PC-3 (cell line): ENCODE measurements around the gene MAMLD1. TPM values are rescaled to one million over a fixed set of nuclear protein-coding genes. Genes with fewer than 3 reads are reported as not detected.

ENCODE experiments used
- ATAC-seq: fragments of 200-7000 bp; cut with Tn5 transposase; 2 replicates; pipeline ENCODE4 v1.9.1; 2020; ENCODE audit warnings: mild to moderate bottlenecking, moderate library complexity
- BruUV-seq: library from RNA; stranded (reverse); fragments of 400-500 nt; replicated peaks from 2 replicates; lab custom pipeline; 2021; lab: Mats Ljungman, UMichigan
- CTCF ChIA-PET: fragments of 300-600 bp; sonication (Branson Sonifier 250); formaldehyde crosslinking; loops from one replicate; lab custom pipeline; 2022; ENCODE audit warnings: antibody characterized with exemption; lab: Charles Lee
- POLR2A ChIA-PET: fragments of 300-600 bp; sonication (Branson Sonifier 250); formaldehyde crosslinking; loops from one replicate; lab custom pipeline; 2022; ENCODE audit warnings: antibody characterized with exemption; ENCODE audit not compliant: unreplicated experiment; lab: Charles Lee
- DNase-seq: peaks from one replicate; pipeline ENCODE4 v3.0.0-alpha.2; 2015
- H2AFZ ChIP-seq: fragments of 300-600 bp; sonication (generic); 2 replicates; pipeline ENCODE4 v1.6.0; 2016; ENCODE audit warnings: antibody characterized with exemption, low read length
- H3F3A ChIP-seq: fragments of 300-600 bp; sonication (generic); one replicate; pipeline ENCODE4 v1.6.0; 2017; ENCODE audit warnings: antibody characterized with exemption, low read length, control low read depth, mild to moderate bottlenecking; ENCODE audit not compliant: unreplicated experiment
- H3K27ac ChIP-seq: fragments of 300-600 bp; sonication (generic); 2 replicates; pipeline ENCODE4 v1.5.1; 2016; ENCODE audit warnings: mild to moderate bottlenecking, low read length
- H3K27me3 ChIP-seq: fragments of 300-600 bp; sonication (generic); 2 replicates; pipeline ENCODE4 v1.6.1; 2016; ENCODE audit warnings: low read length, mixed read lengths
- H3K36me3 ChIP-seq: fragments of 300-600 bp; sonication (generic); 2 replicates; pipeline ENCODE4 v1.6.1; 2016; ENCODE audit warnings: low read depth, mixed run types, low read length, mixed read lengths
- H3K4me1 ChIP-seq: fragments of 300-600 bp; sonication (generic); 2 replicates; pipeline ENCODE4 v1.5.1; 2016; ENCODE audit warnings: low read length; ENCODE audit not compliant: insufficient read depth
- H3K4me2 ChIP-seq: fragments of 300-600 bp; sonication (generic); 2 replicates; pipeline ENCODE4 v1.6.0; 2016; ENCODE audit warnings: low read length
- H3K4me3 ChIP-seq: fragments of 300-600 bp; sonication (generic); 2 replicates; pipeline ENCODE4 v1.5.1; 2016; ENCODE audit warnings: mild to moderate bottlenecking, low read length, mixed read lengths
- H3K79me2 ChIP-seq: fragments of 300-600 bp; sonication (generic); 2 replicates; pipeline ENCODE4 v1.6.1; 2017; ENCODE audit warnings: low read length, mixed read lengths
- H3K9ac ChIP-seq: fragments of 300-600 bp; sonication (generic); 2 replicates; pipeline ENCODE4 v1.6.0; 2016; ENCODE audit warnings: mild to moderate bottlenecking, low read length
- H3K9me2 ChIP-seq: fragments of 300-600 bp; sonication (generic); replicated peaks from 2 replicates; pipeline ENCODE4 v1.6.1; 2016; ENCODE audit warnings: mixed run types, low read length, mixed read lengths
- H3K9me3 ChIP-seq: fragments of 300-600 bp; sonication (generic); 2 replicates; pipeline ENCODE4 v1.6.1; 2016; ENCODE audit warnings: low read length, mixed read lengths
- H4K20me1 ChIP-seq: fragments of 300-600 bp; sonication (generic); 2 replicates; pipeline ENCODE4 v1.6.1; 2016; ENCODE audit warnings: low read length, mixed read lengths
- EZH2 ChIP-seq: fragments of 300-600 bp; sonication (generic); IDR thresholded peaks from one replicate; pipeline ENCODE4 v1.6.1; 2017; ENCODE audit warnings: antibody characterized with exemption, mild to moderate bottlenecking, low read length; ENCODE audit not compliant: unreplicated experiment
- EZH2phosphoT487 ChIP-seq: fragments of 300-600 bp; sonication (generic); IDR thresholded peaks from 2 replicates; pipeline ENCODE4 v1.6.1; 2018; ENCODE audit warnings: mild to moderate bottlenecking, antibody characterized with exemption, low read length, borderline replicate concordance
- intact Hi-C: fragments of 100-400 bp; cut with micrococcal nuclease; formaldehyde crosslinking; loops from 2 replicates; pipeline ENCODE4 v1.9.0; 2023
- total RNA-seq: library from RNA; depleted of rRNA; stranded (reverse); fragments of >200 nt; gene quantifications from 2 replicates; pipeline ENCODE4 v1.2.3, GENCODE V29; 2014
- TF ChIP-seq, protein P1 (sequence below): fragments of 300-600 bp; sonication (generic); conservative IDR thresholded peaks from 2 replicates; pipeline ENCODE4 v1.5.1; 2017; ENCODE audit warnings: antibody characterized with exemption, low read depth, mild to moderate bottlenecking, low read length

Gene MAMLD1
- total RNA-seq, 1 experiment from 2014 or later: 2.8 TPM

DNA sequence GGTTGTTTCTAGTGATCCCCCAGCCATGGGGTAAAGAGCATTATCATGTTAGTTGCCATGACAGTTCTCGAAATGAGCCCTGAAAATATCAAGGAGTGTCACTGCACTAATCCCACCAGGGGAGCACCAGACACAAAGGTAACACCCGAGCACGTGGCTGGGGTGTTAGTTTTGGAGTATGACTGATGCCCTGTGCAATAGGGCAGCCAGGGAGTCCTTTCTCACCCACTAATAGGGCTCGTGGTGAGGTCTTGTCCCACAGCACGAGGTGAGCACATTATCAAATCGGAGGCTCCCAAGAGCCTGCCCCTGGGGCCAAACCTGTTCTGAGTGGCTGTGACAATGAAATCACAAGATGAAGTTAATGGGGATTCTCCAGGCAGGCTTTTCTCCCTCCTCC lies 9.6 kb downstream of the MAMLD1 start:
- H3K27ac ChIP-seq: no peak overlapping the region
- no peaks in the 10 kb centered on the region for H3F3A ChIP-seq
- no peaks in the 10 kb centered on the region for H4K20me1 ChIP-seq
- ChIA-PET POLR2A (no interaction called here), CTCF (no interaction called here)
- H3K36me3 ChIP-seq: no peaks in the 10 kb centered on the region
- H3K4me1 ChIP-seq: no peaks in the 10 kb centered on the region
- no peak overlapping the region for H2AFZ ChIP-seq
- DNase-seq (no peak), ATAC-seq (no peak)
- TF ChIP-seq EZH2 (no peak), EZH2phosphoT487 (no peak)
- TF ChIP-seq, protein P1, sequence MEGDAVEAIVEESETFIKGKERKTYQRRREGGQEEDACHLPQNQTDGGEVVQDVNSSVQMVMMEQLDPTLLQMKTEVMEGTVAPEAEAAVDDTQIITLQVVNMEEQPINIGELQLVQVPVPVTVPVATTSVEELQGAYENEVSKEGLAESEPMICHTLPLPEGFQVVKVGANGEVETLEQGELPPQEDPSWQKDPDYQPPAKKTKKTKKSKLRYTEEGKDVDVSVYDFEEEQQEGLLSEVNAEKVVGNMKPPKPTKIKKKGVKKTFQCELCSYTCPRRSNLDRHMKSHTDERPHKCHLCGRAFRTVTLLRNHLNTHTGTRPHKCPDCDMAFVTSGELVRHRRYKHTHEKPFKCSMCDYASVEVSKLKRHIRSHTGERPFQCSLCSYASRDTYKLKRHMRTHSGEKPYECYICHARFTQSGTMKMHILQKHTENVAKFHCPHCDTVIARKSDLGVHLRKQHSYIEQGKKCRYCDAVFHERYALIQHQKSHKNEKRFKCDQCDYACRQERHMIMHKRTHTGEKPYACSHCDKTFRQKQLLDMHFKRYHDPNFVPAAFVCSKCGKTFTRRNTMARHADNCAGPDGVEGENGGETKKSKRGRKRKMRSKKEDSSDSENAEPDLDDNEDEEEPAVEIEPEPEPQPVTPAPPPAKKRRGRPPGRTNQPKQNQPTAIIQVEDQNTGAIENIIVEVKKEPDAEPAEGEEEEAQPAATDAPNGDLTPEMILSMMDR: no peak
- H3K27me3 ChIP-seq: no peaks in the 10 kb centered on the region
- no peaks in the 10 kb centered on the region for H3K9me2 ChIP-seq
- BruUV-seq: no TSS peak
- H3K9me3 ChIP-seq: no peaks in the 10 kb centered on the region
- H3K4me3 ChIP-seq: no peak overlapping the region
- H3K4me2 ChIP-seq: no peak overlapping the region
- no peak overlapping the region for H3K9ac ChIP-seq
- intact Hi-C loops: no loop called here
- peaks cover 7% of the 10 kb centered on the region; the same call in 1 of the 2 replicates for H3K79me2 ChIP-seq

DNA sequence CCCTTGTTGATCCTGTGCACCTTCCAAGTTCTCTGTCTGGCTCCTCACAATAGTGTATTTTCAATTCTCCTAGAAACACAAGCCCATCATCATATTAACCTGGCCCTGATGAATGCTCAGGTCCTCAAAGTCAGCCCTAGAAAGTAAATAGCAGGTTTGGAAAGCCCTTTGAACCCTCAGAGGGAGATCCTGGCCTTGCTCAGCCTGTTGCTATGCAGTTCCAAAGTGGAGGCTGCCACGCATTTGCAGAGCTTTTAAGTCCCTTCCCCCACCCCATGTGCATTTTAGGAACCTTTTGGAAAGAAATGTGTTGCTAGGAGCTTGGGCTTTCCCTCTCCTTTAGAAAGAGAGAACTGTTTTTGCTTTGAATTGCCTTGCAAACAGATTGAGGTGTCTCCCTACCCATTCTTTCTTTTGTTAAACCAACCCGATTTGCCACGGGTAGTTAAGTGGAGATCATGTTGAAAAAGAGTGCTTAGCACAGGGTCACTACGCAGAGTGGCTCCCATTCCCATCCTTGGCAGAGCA lies 12.2 kb downstream of the MAMLD1 start:
- no peak overlapping the region for H3K27ac ChIP-seq
- H3K4me1 ChIP-seq: no peaks in the 10 kb centered on the region
- H3K9me2 ChIP-seq: no peaks in the 10 kb centered on the region
- no peaks in the 10 kb centered on the region for H3K79me2 ChIP-seq
- no peaks in the 10 kb centered on the region for H3K9me3 ChIP-seq
- intact Hi-C loops: no loop called here
- BruUV-seq: no TSS peak
- H4K20me1 ChIP-seq: no peaks in the 10 kb centered on the region
- H2AFZ ChIP-seq: no peak overlapping the region
- no peak for TF ChIP-seq EZH2
- TF ChIP-seq EZH2phosphoT487: no peak
- TF ChIP-seq, protein P1: no peak
- ATAC-seq: no peak
- no peaks in the 10 kb centered on the region for H3K36me3 ChIP-seq
- H3F3A ChIP-seq: no peaks in the 10 kb centered on the region
- no peak overlapping the region for H3K9ac ChIP-seq
- DNase-seq: no peak
- H3K27me3 ChIP-seq: no peaks in the 10 kb centered on the region
- POLR2A ChIA-PET: no interaction called here
- no peak overlapping the region for H3K4me2 ChIP-seq
- CTCF ChIA-PET: no interaction called here
- H3K4me3 ChIP-seq: no peak overlapping the region

DNA sequence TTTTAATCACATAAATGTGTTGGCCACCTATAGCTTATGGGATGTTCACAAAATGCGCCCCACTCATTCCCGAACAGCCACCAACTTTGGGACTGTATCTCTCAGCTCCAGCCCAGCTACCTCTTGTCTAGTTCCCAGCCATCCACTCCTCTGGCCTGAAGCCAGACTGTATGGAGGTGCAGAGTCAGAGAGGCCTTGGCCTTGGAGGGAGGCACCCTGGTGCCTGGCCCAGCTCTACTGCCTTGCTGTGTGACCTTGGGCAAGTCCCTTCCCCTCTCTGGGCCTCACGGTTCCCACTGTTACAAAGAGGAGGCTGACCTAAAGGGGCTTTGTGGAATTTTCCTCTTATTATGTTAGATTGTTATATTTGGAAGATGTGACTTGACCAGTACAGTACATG lies 13.9 kb downstream of the MAMLD1 start:
- H3K4me3 ChIP-seq: no peak overlapping the region
- CTCF ChIA-PET: no interaction called here
- H3F3A ChIP-seq: no peaks in the 10 kb centered on the region
- TF ChIP-seq, protein P1: no peak
- TF ChIP-seq EZH2phosphoT487: no peak
- TF ChIP-seq EZH2: no peak
- no TSS peak for BruUV-seq
- H3K4me1 ChIP-seq: no peaks in the 10 kb centered on the region
- no peak overlapping the region for H2AFZ ChIP-seq
- H3K9me2 ChIP-seq: no peaks in the 10 kb centered on the region
- no peak overlapping the region for H3K4me2 ChIP-seq
- DNase-seq (no peak), ATAC-seq (no peak)
- POLR2A ChIA-PET: interaction anchor here (0.6 kb wide), 1 partner anchor 291 kb away, joined by 3 read pairs; no protein-coding TSS in a partner anchor
- intact Hi-C loops: no loop called here
- no peak overlapping the region for H3K9ac ChIP-seq
- no peaks in the 10 kb centered on the region for H3K36me3 ChIP-seq
- H4K20me1 ChIP-seq: no peaks in the 10 kb centered on the region
- H3K27me3 ChIP-seq: no peaks in the 10 kb centered on the region
- no peaks in the 10 kb centered on the region for H3K9me3 ChIP-seq
- H3K79me2 ChIP-seq: no peaks in the 10 kb centered on the region
- no peak overlapping the region for H3K27ac ChIP-seq
